A549 (cell line): ENCODE results near the gene ALOX5. TPM values are rescaled to one million over a fixed set of nuclear protein-coding genes. Genes with fewer than 3 reads are reported as not detected.

Source experiments
- ATAC-seq, 2 experiments: fragments of 200-7000 bp in 1 of 2; fragments of >200 bp in 1 of 2; cut with Nextera tagmentation in 1 of 2; cut with Tn5 transposase in 1 of 2; 3 replicates each; pipeline versions ENCODE4 v1.8.0 to v1.9.1; 2018 to 2020; ENCODE audit warnings: mild to moderate bottlenecking in 1 of 2, moderate library complexity in 1 of 2
- CTCF ChIA-PET: fragments of 300-600 bp; sonication (Branson Sonifier 250); formaldehyde crosslinking; extraction: SDS; loops from one replicate; lab custom pipeline; 2021; ENCODE audit warnings: antibody characterized with exemption, inconsistent platforms; lab: Yijun Ruan, JAX
- POLR2A ChIA-PET: fragments of 350-600 bp; formaldehyde crosslinking; extraction: SDS; loops from one replicate; lab custom pipeline; 2021; ENCODE audit warnings: antibody characterized with exemption, inconsistent platforms; lab: Yijun Ruan, JAX
- DNase-seq, 2 experiments: peaks; one replicate each; pipeline versions ENCODE4 v3.0.0 to v3.0.0-alpha.2; 2011 to 2016; ENCODE audit warnings: low read depth in 1 of 2, low spot score in 1 of 2
- FAIRE-seq: peaks from 2 replicates; lab custom pipeline; 2011; peaks lifted over from hg19 to GRCh38; lab: Jason Lieb, UNC
- H3K27ac ChIP-seq, 2 experiments: fragments of >200 bp; sonication (Bioruptor Twin); formaldehyde crosslinking; 3 replicates each; pipeline ENCODE4 v1.5.1; 2016 to 2017
- H3K4me1 ChIP-seq: fragments of >200 bp; sonication (Bioruptor Twin); formaldehyde crosslinking; 3 replicates; pipeline ENCODE4 v1.6.1; 2016
- H3K4me2 ChIP-seq: fragments of >200 bp; sonication (Bioruptor Twin); formaldehyde crosslinking; 3 replicates; pipeline ENCODE4 v1.6.1; 2016
- H3K4me3 ChIP-seq: fragments of >200 bp; sonication (Bioruptor Twin); formaldehyde crosslinking; 3 replicates; pipeline ENCODE4 v1.5.1; 2016
- H3K9me3 ChIP-seq: fragments of >200 bp; sonication (Bioruptor Twin); formaldehyde crosslinking; 3 replicates; pipeline ENCODE4 v1.6.1; 2016
- EHMT2 ChIP-seq: fragments of 200-600 bp; sonication (generic); IDR thresholded peaks from 2 replicates; pipeline ENCODE4 v1.6.1; 2016; ENCODE audit warnings: antibody characterized with exemption, low read depth, mild to moderate bottlenecking, moderate library complexity
- ESRRA ChIP-seq: fragments of 150-350 bp; IDR thresholded peaks from 2 replicates; pipeline ENCODE4 v1.6.1; 2014; ENCODE audit warnings: mild to moderate bottlenecking, low read length, borderline replicate concordance
- FOSL2 ChIP-seq, 2 experiments: fragments of 450-650 bp in 1 of 2; fragments of >200 bp in 1 of 2; sonication (Bioruptor Twin) in 1 of 2; formaldehyde crosslinking; IDR thresholded peaks; 2 replicates each; pipeline versions ENCODE4 v1.5.0 to v1.6.1; 2016 to 2020; ENCODE audit warnings: mild to moderate bottlenecking in 1 of 2, moderate library complexity in 1 of 2
- HEYL ChIP-seq: fragments of 250-450 bp; sonication (Bioruptor Pico); IDR thresholded peaks from 2 replicates; pipeline ENCODE4 v1.8.0; 2021; ENCODE audit warnings: mild to moderate bottlenecking, moderate library complexity
- HMGXB4 ChIP-seq: fragments of 250-450 bp; sonication (Bioruptor Pico); IDR thresholded peaks from 2 replicates; pipeline ENCODE4 v1.5.0; 2021; ENCODE audit warnings: mild to moderate bottlenecking, moderate library complexity, borderline replicate concordance
- HOXA7 ChIP-seq: fragments of 250-450 bp; sonication (Bioruptor Pico); IDR thresholded peaks from 2 replicates; pipeline ENCODE4 v1.5.0; 2020; ENCODE audit warnings: mild to moderate bottlenecking, moderate library complexity
- MAX ChIP-seq: IDR thresholded peaks from 2 replicates; pipeline ENCODE4 v1.6.1; 2012
- NFE2L2 ChIP-seq: fragments of 150-350 bp; conservative IDR thresholded peaks from 2 replicates; pipeline ENCODE4 v1.6.1; 2014; ENCODE audit warnings: low read length
- NPAS2 ChIP-seq: fragments of 250-450 bp; sonication (Bioruptor Pico); IDR thresholded peaks from 2 replicates; pipeline ENCODE4 v1.8.0; 2022; ENCODE audit warnings: mild to moderate bottlenecking, moderate library complexity, borderline replicate concordance
- RARB ChIP-seq: fragments of 250-450 bp; sonication (Bioruptor Pico); IDR thresholded peaks from 2 replicates; pipeline ENCODE4 v1.8.0; 2021; ENCODE audit warnings: mild to moderate bottlenecking, moderate library complexity
- REST ChIP-seq: fragments of 200-600 bp; sonication (generic); IDR thresholded peaks from 2 replicates; pipeline ENCODE4 v1.6.1; 2016; ENCODE audit warnings: antibody characterized with exemption, mild to moderate bottlenecking, moderate library complexity
- RFX5 ChIP-seq: fragments of 450-650 bp; IDR thresholded peaks from 2 replicates; pipeline ENCODE4 v1.7.1; 2014; ENCODE audit warnings: antibody characterized with exemption, mild to moderate bottlenecking, moderate library complexity
- SREBF2 ChIP-seq: fragments of 450-650 bp; IDR thresholded peaks from 2 replicates; pipeline ENCODE4 v1.6.1; 2014; ENCODE audit warnings: mild to moderate bottlenecking, moderate library complexity
- TFCP2L1 ChIP-seq: fragments of 250-450 bp; sonication (Bioruptor Pico); IDR thresholded peaks from 2 replicates; pipeline ENCODE4 v1.5.0; 2021; ENCODE audit warnings: mild to moderate bottlenecking
- USF2 ChIP-seq: fragments of 450-650 bp; IDR thresholded peaks from 2 replicates; pipeline ENCODE4 v1.6.1; 2014; ENCODE audit warnings: antibody characterized with exemption
- WGBS: methylation state at CpG from one replicate; pipeline ENCODE4 v1.1.6; 2017; ENCODE audit errors: missing lambda C conversion rate; 5-methylcytosine and 5-hydroxymethylcytosine counted together
- polyA plus RNA-seq, 4 experiments: library from polyadenylated mRNA; depleted of rRNA in 3 of 4; stranded (reverse); fragments of >200 nt; fragmentation: RNase III in 1 of 4; extraction: RNeasy Plus Mini Kit Qiagen cat#74134 plus additional on column Dnase treatment in 1 of 4; gene quantifications; 2 replicates in 3 of 4; 3 replicates in 1 of 4; pipeline ENCODE4 v1.2.3, GENCODE V29; 2011 to 2017
- TF ChIP-seq, protein P1 (sequence below): IDR thresholded peaks from 2 replicates; pipeline ENCODE4 v1.6.1; 2012
- TF ChIP-seq, protein P2 (sequence below): fragments of >200 bp; sonication (Bioruptor Twin); formaldehyde crosslinking; IDR thresholded peaks from 3 replicates; pipeline ENCODE4 v1.5.1; 2016

ALOX5 gene
- polyA plus RNA-seq, 2 of the 4 experiments (the other 2 are of a cell fraction) = 0.18 to 0.40 TPM

GRCh38 chr10:45437587-45438465, 63.8 kb downstream of the ALOX5 start (continued):
- TF ChIP-seq REST = no peak
- no peak for TF ChIP-seq EHMT2
- no peak for TF ChIP-seq TFCP2L1 (CRISPR knock-in tag)
- no peak for TF ChIP-seq USF2
- no peak for TF ChIP-seq HEYL (CRISPR knock-in tag)
- no peak for TF ChIP-seq HMGXB4 (CRISPR knock-in tag)
- no peak for TF ChIP-seq RFX5
- no peak for TF ChIP-seq NPAS2 (CRISPR knock-in tag)
- TF ChIP-seq NFE2L2 = no peak
- TF ChIP-seq, protein P1, sequence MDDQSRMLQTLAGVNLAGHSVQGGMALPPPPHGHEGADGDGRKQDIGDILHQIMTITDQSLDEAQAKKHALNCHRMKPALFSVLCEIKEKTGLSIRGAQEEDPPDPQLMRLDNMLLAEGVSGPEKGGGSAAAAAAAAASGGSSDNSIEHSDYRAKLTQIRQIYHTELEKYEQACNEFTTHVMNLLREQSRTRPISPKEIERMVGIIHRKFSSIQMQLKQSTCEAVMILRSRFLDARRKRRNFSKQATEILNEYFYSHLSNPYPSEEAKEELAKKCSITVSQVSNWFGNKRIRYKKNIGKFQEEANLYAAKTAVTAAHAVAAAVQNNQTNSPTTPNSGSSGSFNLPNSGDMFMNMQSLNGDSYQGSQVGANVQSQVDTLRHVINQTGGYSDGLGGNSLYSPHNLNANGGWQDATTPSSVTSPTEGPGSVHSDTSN = no peak
- no peak for TF ChIP-seq MAX
- TF ChIP-seq FOSL2 (IDR thresholded peaks at IDR 0.05) = no peak
- TF ChIP-seq FOSL2 (CRISPR knock-in tag; IDR thresholded peaks at IDR 0.05) = no peak
- TF ChIP-seq RARB (CRISPR knock-in tag) = no peak
- TF ChIP-seq, all 56 proteins: peak for 0

- FAIRE-seq = no peak
- Histone ChIP-seq H3K4me2 (no peak overlapping the region), H3K27ac (peak overlapping the region in 1 of 2 experiments; percentile 32; a peak in 2 of 6 replicates), H3K4me1 (0 out of 3 replicates have a peak, but pooled peaks cover 5% of the 10 kb centered on the region), H3K9me3 (peaks cover 5% of the 10 kb centered on the region; the same call in 1 of the 3 replicates), H3K4me3 (no peak overlapping the region)
- ChIA-PET POLR2A (no interaction called here), CTCF (no interaction called here)
- TF ChIP-seq FOSL2 (IDR thresholded peaks at IDR 0.05) = no peak
- TF ChIP-seq FOSL2 (CRISPR knock-in tag; IDR thresholded peaks at IDR 0.05) = no peak
- TF ChIP-seq SREBF2 = no peak
- TF ChIP-seq ESRRA = no peak
- no peak for TF ChIP-seq NFE2L2
- no peak for TF ChIP-seq HOXA7 (CRISPR knock-in tag)
- TF ChIP-seq RFX5 = no peak
- TF ChIP-seq, protein P2, sequence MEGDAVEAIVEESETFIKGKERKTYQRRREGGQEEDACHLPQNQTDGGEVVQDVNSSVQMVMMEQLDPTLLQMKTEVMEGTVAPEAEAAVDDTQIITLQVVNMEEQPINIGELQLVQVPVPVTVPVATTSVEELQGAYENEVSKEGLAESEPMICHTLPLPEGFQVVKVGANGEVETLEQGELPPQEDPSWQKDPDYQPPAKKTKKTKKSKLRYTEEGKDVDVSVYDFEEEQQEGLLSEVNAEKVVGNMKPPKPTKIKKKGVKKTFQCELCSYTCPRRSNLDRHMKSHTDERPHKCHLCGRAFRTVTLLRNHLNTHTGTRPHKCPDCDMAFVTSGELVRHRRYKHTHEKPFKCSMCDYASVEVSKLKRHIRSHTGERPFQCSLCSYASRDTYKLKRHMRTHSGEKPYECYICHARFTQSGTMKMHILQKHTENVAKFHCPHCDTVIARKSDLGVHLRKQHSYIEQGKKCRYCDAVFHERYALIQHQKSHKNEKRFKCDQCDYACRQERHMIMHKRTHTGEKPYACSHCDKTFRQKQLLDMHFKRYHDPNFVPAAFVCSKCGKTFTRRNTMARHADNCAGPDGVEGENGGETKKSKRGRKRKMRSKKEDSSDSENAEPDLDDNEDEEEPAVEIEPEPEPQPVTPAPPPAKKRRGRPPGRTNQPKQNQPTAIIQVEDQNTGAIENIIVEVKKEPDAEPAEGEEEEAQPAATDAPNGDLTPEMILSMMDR = no peak
- ATAC-seq = no peak
- WGBS = 39% methylated on average over 5 of the region's 5 CpGs
- DNase-seq = no peak
These were observed 64.6 kb downstream of the ALOX5 start for GRCh38 chr10:45438466-45439090.
